Inflammatory macrophage treated with lipopolysaccharide for 4 hours (primary cell): ENCODE results near the gene DBNL.
A peak's percentile ranks its signal among the peaks of the same experiment; 100 is the strongest.

Experiments
- DNase-seq: peaks from one replicate; pipeline ENCODE4 v3.0.0-alpha.2; 2020

The DBNL gene

DNA sequence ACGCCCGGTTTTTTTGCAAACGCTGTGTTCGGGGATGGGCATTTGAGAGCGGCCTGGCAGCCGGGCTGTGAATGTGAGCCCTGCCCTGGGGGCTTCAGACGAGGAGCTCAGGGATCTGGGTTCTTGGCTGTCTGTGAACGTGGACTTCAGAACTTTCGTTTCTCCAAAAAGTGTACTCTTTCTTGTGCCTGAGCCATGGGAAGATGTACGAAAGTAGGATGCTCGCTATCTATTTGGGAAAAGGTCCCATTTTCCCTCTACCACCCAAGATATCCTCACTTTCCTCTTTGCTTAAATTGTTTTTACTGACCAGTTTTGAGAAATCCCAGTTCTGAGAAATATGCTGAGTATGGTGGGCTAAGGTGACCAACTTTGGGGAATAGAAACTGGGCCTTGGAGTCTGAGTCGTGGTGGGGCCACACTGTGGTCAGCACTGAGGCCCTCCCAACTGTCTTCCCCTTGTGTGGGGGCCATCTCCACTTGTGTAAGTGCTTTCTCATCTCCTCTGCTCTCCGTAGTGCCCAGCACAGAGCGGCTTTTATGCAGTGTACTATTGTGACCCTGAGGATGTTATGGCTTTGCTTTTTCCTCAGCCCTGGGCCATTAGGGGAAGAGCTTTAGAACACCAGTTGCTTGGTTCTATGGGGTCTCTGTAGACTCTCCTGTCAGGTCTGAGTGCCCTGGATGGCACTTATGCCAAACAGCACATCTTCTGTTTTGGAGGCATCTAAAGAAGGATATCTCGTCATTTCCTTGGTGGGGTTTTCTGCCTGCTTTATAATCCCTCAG, 918 bp downstream of the DBNL start:
- peak; percentile 70 for DNase-seq

GRCh38 chr7:44046321-44047061, 2.0 kb downstream of the DBNL start:
- DNase-seq: peak; percentile 84

- DNase-seq: no peak
Measured at GRCh38 chr7:44048031-44048795, 3.7 kb downstream of the DBNL start.

- no peak for DNase-seq
Measured at GRCh38 chr7:44050121-44050914, 5.8 kb downstream of the DBNL start.

DNA sequence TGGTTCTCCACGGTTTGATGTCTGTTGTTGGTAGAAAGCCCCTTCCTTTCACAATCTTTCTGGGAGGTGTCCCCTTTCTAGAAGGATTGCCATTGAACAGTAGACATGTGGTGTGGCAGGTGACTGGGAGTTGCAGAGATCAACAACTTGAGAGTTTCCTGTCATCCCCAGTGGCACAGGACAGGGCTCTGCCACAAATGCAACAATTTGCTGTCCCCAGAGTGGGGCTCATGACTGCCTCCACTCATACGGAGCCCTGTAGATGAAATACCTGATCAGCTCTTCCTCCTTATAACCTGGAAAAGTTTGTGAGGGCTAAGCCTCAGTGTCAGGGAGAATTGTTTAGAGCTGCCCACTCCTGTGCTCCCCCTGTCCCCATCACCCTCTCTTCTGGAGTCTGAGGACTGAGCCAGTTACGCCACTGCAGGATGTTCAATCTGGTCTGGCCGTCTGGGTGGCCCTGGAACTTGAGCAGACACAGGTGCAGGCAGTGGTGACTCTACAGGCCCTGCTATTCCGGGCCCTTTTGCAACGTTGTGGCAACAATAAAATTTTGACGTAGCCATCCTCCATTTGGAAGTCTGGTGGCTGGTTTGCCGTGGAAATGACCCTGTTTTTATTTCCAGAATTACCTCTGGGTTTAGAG, 6.5 kb downstream of the DBNL start:
- DNase-seq: no peak

DNA sequence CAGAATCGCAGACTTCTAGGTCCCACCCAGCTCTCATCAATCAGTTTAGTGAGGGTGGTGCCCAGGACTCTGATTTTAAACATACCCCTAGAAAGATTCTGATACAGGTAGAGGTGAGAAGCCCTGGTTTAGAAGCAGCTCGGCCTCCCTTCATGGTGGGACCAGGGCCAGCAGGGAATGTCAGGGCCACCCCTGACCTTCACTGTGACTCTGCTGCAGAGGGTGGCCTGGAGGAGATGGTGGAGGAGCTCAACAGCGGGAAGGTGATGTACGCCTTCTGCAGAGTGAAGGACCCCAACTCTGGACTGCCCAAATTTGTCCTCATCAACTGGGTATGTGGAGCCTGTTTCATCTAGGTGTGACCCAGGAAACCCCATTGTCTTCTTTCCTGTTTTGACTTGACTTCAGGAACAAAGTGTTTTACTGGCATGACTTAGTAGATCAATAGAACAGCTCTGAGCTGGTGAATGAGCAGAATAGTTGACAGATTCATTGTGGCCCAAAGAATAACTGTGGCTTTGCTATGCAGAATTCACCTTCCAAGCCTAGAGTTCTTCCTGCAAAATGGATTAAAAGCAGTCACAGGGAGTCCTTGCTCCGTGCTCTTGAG, 7.2 kb downstream of the DBNL start:
- DNase-seq: no peak

DNA sequence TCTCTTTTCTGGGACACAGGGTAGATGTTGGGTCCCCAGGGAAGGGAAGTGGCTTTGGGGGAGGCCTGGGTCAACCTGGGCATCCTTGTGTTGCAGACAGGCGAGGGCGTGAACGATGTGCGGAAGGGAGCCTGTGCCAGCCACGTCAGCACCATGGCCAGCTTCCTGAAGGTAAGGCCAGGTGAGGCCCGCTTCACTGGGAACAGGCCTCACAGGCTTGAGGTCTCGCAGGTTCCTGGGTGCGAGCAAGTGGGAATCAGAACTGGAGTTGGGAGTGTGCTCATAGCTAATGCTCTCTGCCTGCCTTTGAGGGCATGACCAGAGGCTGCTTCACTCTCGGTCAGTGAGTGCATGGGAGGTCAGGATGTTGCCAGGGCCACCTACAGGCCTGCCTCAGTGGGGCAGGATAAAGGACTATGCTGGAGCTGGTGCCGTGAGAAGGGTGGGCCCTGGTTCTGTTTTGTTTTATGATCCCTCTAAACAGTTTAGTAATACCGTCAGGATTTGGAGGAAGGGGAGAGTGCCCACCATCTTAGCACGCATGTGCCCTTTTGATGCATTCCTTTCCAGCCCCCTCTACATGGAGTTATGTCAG, 8.4 kb downstream of the DBNL start:
- DNase-seq: no peak

DNA sequence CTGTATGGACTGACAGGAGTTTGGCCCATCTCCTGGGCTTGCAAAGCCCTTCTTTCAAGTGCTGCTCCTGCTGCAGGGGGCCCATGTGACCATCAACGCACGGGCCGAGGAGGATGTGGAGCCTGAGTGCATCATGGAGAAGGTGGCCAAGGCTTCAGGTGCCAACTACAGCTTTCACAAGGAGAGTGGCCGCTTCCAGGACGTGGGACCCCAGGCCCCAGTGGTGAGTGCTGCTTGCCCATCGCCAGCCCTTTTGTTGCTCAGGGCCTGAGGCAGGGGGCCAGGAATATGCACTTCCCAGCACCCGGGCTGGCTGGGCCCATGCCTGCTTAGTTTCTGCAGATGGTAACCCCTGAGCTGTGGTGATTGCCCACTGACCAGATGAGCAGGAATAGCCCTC, 12.2 kb downstream of the DBNL start:
- no peak for DNase-seq

GRCh38 chr7:44057181-44057848, 12.8 kb downstream of the DBNL start:
- DNase-seq: no peak

GRCh38 chr7:44057849-44058758, 13.6 kb downstream of the DBNL start:
- no peak for DNase-seq

DNA sequence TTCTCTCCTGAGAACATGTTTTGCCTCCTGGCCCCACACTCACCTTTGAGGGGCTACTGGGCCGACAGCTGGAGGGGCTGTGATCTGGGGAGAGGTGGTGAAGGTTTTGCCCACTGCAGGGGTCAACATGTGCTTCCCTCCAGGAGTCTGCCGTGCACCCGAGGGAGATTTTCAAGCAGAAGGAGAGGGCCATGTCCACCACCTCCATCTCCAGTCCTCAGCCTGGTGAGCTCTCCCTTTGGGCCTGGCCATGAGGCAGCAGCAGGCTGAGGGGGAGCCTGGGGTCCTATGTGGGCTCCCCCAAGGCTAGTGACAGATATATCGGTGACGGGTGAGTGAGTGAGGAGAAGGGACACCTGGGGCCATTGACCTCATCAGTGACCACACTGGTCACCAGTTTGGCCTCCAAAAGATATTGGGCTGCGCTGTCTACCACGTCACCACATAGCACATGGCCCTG, 14.3 kb downstream of the DBNL start:
- DNase-seq: no peak

DNA sequence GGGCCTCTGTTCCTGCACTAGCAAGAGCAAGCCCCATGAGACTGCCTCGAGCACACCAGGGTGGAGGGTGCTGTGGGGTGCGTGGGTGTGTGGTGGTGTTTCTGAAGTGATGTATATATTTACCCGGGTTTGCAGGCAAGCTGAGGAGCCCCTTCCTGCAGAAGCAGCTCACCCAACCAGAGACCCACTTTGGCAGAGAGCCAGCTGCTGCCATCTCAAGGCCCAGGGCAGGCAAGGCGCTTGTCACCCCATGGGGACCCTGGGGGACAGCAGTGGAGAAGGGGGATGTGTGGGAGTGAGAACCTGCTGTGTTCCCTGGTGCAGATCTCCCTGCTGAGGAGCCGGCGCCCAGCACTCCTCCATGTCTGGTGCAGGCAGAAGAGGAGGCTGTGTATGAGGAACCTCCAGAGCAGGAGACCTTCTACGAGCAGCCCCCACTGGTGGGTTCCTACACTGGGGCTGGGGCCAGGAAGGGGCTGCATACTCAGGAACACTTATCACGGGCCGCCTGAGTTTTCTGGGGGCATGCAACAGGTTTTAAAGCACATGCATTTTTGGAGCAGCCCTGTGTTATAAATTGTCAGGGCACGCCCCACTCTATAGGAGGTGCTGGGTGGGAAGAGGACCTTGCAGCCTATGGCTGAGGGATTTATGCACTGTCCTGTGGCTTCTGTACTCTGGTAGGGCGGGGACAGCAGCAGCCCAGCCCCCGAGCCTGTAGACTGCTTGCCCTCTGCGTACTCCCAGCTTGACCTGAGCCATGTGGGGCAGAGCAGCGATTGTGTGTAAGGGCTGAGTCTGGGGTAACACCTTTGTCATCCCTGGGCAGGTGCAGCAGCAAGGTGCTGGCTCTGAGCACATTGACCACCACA, 15.0 kb downstream of the DBNL start:
- no peak for DNase-seq

DNA sequence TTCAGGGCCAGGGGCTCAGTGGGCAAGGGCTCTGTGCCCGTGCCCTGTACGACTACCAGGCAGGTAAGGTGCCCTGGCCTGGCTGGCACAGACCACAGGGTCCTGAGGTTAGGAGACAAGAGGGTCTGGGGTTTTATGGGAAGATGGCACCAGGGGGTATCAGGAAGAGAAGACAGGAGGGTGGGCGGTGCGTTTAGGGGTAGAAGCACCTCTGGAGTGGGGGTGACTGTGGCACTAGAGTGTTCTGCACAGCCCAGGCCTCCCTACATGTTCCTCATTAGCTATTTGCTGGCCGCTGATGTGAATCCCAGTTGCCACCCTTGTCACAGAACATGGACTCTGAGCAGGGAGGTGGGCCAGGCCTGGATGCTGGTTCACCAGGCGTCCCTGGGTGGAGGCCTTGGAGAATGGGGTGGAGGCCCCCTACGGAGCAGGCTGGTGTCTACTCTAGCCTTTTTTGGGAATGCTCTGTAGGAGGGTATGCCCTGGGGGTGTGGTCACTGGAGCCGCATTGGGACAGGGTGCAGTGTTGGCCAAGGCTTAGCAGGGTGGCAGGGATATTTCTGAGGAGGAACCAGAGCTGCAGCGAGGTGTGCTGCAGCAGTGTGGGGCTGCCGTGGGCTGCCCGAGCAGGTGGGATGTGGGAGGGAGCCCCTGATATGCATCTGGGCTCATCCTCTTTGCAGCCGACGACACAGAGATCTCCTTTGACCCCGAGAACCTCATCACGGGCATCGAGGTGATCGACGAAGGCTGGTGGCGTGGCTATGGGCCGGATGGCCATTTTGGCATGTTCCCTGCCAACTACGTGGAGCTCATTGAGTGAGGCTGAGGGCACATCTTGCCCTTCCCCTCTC, 15.8 kb downstream of the DBNL start:
- DNase-seq: no peak

GRCh38 chr7:44060948-44061644, 16.6 kb downstream of the DBNL start:
- no peak for DNase-seq

- no peak for DNase-seq
Measured at GRCh38 chr7:44061645-44062179, 17.2 kb downstream of the DBNL start.

DNA sequence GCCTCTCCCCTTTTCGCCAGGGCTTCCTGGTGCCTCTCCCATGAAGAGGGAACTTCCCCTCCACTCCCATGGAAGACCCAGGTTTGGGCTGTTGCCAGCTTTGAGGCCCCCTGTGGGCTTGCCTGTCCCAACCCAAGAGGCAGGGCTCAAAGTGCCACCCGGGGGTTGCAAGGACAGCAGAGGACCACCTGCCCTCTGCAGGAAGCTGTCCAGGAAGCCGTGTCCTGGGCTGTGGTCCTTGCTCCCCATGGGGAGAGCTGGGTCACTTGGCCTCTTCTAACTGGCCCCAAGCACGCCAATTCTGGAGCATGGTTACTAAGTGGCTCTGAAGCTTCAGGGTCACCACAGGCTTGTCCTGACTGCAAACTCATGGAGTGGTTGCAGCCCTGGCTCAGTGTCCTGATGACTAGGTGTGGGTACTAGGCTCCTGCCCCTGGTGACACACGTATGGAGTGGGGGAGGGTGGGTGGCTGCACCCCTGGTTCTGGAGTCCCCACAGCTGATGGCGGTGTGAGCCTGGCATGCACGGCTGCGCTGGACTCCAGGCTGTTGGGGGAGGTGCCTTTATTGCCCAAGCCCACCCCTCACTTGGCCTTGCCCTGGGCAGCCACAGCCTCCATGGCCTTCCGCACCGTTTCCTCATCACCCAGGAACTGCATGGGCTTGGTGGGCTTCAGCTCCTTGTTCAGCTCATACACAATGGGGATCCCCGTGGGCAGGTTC, 17.8 kb downstream of the DBNL start:
- DNase-seq: no peak
